Measurements from ENCODE around the gene WNT9B.

Gene WNT9B

DNA sequence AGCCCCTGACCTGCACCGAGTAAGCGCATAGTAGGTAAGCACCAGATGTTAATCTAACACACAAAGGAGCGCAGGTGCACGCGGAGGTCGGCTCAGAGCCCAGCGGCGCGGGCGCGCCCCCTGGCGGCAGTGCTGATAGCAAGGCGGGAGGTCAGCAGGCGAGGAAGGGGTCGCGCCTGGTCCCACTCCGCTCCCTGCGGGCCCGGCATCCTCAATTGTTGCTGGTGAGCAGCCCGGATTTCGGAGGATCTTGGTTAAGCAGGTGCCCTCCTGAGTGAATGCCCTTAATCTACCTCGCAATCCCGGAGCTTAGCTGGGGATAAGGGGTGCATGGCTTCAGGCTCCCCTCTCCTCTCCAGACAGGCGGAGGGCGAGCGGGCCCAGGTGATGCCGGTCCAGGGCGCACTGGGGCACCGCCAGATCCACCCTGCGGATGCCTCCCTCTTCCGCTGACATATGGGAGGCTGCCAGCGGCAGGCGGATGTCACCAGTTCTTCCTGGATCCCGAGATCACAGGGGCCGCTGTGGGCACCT, 28.9 kb upstream of the WNT9B start:
- TF ChIP-seq, protein P1, sequence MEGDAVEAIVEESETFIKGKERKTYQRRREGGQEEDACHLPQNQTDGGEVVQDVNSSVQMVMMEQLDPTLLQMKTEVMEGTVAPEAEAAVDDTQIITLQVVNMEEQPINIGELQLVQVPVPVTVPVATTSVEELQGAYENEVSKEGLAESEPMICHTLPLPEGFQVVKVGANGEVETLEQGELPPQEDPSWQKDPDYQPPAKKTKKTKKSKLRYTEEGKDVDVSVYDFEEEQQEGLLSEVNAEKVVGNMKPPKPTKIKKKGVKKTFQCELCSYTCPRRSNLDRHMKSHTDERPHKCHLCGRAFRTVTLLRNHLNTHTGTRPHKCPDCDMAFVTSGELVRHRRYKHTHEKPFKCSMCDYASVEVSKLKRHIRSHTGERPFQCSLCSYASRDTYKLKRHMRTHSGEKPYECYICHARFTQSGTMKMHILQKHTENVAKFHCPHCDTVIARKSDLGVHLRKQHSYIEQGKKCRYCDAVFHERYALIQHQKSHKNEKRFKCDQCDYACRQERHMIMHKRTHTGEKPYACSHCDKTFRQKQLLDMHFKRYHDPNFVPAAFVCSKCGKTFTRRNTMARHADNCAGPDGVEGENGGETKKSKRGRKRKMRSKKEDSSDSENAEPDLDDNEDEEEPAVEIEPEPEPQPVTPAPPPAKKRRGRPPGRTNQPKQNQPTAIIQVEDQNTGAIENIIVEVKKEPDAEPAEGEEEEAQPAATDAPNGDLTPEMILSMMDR (IDR thresholded peaks at IDR 0.05; ENCODE audit: low read length, missing control alignments): peak; percentile 46
- H3K4me3 ChIP-seq (replicated peaks; ENCODE audit: low read depth, low read length): no peak overlapping the region
- no peak for DNase-seq (ENCODE audit: low read depth)

DNA sequence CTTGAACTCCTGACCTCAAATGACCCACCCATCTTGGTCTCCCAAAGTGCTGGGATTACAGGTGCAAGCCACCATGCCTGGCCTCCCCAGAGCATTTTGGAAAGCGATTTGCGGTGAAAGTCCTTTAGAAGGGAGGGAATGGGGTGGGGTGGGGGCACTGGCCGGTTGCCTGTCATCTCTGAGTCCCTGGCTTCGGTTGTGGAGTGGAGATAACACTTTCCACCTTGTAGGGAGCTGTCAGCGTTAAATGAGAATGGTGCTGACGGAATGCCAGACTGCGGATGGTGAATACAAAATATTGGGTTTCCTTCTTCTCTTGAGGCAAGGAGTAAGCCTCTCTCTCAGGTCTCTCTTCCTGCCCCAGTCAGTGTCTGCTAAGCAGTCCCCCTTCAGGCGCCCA, 27.7 kb upstream of the WNT9B start:
- H3K4me3 ChIP-seq (replicated peaks; ENCODE audit: low read depth, low read length): no peak overlapping the region
- TF ChIP-seq, protein P1 (IDR thresholded peaks at IDR 0.05; ENCODE audit: low read length, missing control alignments): no peak
- DNase-seq (ENCODE audit: low read depth): no peak

DNA sequence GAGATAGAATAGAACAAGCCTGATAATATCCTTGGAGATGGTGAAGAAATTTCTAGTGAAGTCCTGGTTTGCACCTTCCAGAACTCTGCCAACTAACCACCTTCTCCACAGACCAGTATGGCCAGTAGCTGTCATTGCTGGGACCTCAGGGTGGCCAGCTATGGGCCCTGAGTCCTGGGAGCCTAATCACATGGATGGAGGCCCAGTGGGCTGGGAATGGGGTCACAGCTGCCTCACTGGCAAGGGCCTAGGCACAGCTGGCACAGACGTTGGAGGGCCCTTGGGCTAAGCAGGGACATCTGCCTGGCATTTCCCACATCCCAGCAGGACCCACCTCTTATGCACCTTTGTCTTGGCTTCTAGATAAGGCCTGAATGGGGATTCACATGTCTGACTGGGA, 25.3 kb upstream of the WNT9B start:
- no peak for DNase-seq (ENCODE audit: low read depth)
- H3K4me3 ChIP-seq (replicated peaks; ENCODE audit: low read depth, low read length): no peak overlapping the region
- TF ChIP-seq, protein P1 (IDR thresholded peaks at IDR 0.05; ENCODE audit: low read length, missing control alignments): no peak

DNA sequence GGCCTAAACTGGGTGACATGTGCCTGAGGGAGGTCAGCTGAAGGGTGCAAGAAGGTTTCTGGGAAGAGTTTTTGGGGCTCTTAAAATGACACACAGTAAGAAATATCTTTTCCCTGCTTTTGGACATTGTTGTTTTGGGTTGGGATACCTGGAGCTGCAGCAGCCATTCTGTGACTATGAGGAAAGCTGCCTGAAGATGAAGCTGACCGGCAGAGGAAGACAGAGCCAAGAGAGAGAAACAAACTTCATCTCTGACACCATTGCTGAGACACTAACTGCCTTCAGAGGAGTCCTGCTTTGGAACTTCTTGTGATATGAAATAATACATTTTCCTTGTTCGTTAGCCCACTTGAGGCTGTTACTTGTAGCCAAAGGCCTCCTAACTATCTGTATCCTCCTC, 24.1 kb upstream of the WNT9B start:
- no peak for DNase-seq (ENCODE audit: low read depth)
- TF ChIP-seq, protein P1 (IDR thresholded peaks at IDR 0.05; ENCODE audit: low read length, missing control alignments): no peak
- no peak overlapping the region for H3K4me3 ChIP-seq (replicated peaks; ENCODE audit: low read depth, low read length)

DNA sequence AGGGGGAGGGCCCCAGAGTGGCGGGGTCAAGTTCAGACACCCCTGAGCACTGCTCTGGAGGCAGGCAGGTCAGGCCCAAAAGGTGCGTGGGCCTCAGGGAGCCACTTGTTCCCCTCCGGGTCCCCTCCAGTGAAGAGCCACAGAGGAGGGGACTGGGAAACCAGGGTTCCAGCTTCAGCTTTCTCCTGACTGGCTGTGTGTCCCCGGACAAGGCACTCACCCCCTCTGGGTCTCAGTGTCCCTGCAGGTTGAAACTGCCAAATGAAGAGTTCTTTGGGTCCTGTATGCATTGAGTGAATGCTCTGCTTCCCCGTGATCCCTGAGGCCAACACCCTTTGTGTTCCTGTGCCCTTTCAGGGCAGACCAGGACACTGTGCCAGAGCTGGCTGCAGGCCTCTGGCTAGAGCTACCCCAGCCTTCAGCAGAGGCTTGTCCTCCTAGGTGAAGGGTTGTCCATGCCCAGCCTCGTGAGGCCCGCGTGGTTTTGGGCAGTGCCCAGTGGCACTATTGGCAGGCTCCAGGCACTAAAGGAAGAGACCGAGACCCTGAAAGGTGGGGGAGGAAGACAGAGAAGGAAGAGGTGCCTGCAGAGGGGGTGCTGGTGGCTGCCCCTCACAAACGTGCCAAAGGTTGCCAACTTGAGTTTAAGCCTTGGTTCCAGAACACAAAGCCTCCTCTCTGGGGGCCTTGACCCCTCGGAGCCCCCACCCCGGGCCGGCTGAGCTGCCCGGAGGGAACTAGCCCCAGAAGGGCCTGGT, 19.6 kb upstream of the WNT9B start:
- no peak overlapping the region for H3K4me3 ChIP-seq (replicated peaks; ENCODE audit: low read depth, low read length)
- TF ChIP-seq, protein P1 (IDR thresholded peaks at IDR 0.05; ENCODE audit: low read length, missing control alignments): no peak
- DNase-seq (ENCODE audit: low read depth): no peak

DNA sequence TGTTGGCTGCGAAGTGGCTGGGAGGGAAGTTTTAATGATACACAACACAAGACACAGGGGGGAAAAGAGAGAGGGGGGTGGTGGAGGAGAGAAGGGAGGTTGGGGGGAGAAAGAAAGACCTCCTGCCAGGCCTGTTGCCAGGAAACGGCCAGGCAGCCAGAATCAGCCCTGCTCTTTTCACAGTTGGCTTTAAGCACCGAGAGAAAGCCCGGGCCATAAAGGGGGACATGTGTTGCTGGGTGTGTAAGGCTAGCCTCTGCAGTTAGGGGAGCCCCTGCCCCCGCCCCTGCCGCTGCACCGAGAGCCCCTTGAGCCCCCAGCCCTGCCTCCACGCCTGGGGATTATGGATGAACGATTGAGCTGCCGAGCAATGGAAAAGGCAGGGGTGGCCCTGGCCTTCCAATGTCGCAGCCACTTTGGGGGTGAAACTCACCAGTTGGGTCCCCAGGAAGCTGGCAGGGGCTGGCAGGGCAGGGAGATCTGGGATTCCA, 19.0 kb upstream of the WNT9B start:
- TF ChIP-seq, protein P1 (IDR thresholded peaks at IDR 0.05; ENCODE audit: low read length, missing control alignments): no peak
- no peak overlapping the region for H3K4me3 ChIP-seq (replicated peaks; ENCODE audit: low read depth, low read length)
- DNase-seq (ENCODE audit: low read depth): no peak
